Activated T-cell treated with anti-CD3 and anti-CD28 coated beads, Interleukin-2, amount 50 U/mL, for 72 hours (primary cell): ENCODE results near the gene EFTUD2. TPM values are rescaled to one million over a fixed set of nuclear protein-coding genes. Genes with fewer than 3 reads are reported as not detected.
"Not testable (repeated sequence)": the region's sequence is repeated elsewhere in the genome, so short reads cannot be mapped to it uniquely, and the experiment has no call there.

Experiments
- ATAC-seq, 2 donors: fragments of 150-1000 bp; cut with Tn5 transposase; replicated peaks in 1 of 2; 2 replicates each; pipeline ENCODE4 v1.10.0; 2021; ENCODE audit warnings: moderate library complexity in 2 of 2, mild to moderate bottlenecking in 1 of 2
- DNase-seq, 2 donors: peaks; one replicate each; pipeline ENCODE4 v3.0.0; 2021 to 2022; ENCODE audit warnings: mixed read lengths in 1 of 2
- H3K27ac Mint-ChIP-seq: one replicate; pipeline ENCODE4 v1.8.0; 2022; ENCODE audit warnings: mild to moderate bottlenecking, moderate library complexity, mixed read lengths
- H3K27me3 Mint-ChIP-seq: one replicate; pipeline ENCODE4 v1.8.0; 2022; ENCODE audit warnings: low read depth, mixed read lengths
- H3K36me3 Mint-ChIP-seq, 2 donors: one replicate each; pipeline ENCODE4 v1.8.0; 2022; ENCODE audit warnings: mixed read lengths in 2 of 2, mild to moderate bottlenecking in 1 of 2; ENCODE audit not compliant: insufficient read depth in 2 of 2
- H3K4me1 Mint-ChIP-seq: one replicate; pipeline ENCODE4 v1.8.0; 2022; ENCODE audit warnings: low read depth, mixed read lengths
- H3K4me3 Mint-ChIP-seq, 2 donors: one replicate each; pipeline ENCODE4 v1.8.0; 2022; ENCODE audit warnings: mild to moderate bottlenecking in 2 of 2, mixed read lengths in 2 of 2, moderate library complexity in 2 of 2
- H3K9me3 Mint-ChIP-seq, 2 donors: one replicate each; pipeline ENCODE4 v1.8.0; 2022; ENCODE audit warnings: mixed read lengths in 2 of 2
- total RNA-seq, 2 donors: library from RNA; stranded (reverse); gene quantifications; one replicate each; pipeline ENCODE4 v1.2.3, GENCODE V29; 2022

The EFTUD2 gene
- total RNA-seq, 2 donors from 2014 or later, result 123 to 132 TPM

- Mint-ChIP-seq H3K36me3 (no peaks in the 10 kb centered on the region), H3K9me3 (no peaks in the 10 kb centered on the region), H3K27me3 (peaks cover 20% of the 10 kb centered on the region), H3K27ac (no peak overlapping the region), H3K4me3 (no peak overlapping the region), H3K4me1 (peaks cover 7% of the 10 kb centered on the region)
- ATAC-seq (no peak), DNase-seq (no peak)
These were observed 62.0 kb downstream of the EFTUD2 start for GRCh38 chr17:44837196-44837595.

- H3K4me3 Mint-ChIP-seq, result no peak overlapping the region
- H3K4me1 Mint-ChIP-seq, result peaks cover 11% of the 10 kb centered on the region
- H3K36me3 Mint-ChIP-seq, result peaks cover 0 to 2% of the 10 kb centered on the region in 2 donors
- no peak for ATAC-seq
- no peak overlapping the region for H3K27ac Mint-ChIP-seq
- H3K27me3 Mint-ChIP-seq, result peaks cover 34% of the 10 kb centered on the region
- DNase-seq, result no peak
- H3K9me3 Mint-ChIP-seq, result no peaks in the 10 kb centered on the region
These were observed 66.4 kb downstream of the EFTUD2 start for GRCh38 chr17:44832805-44833204.

GRCh38 chr17:44831371-44831770 is 67.9 kb downstream of the EFTUD2 start:
- Mint-ChIP-seq H3K4me3 (no peak overlapping the region), H3K4me1 (peaks cover 11% of the 10 kb centered on the region), H3K27me3 (peaks cover 47% of the 10 kb centered on the region), H3K36me3 (peaks cover 0 to 2% of the 10 kb centered on the region in 2 donors), H3K27ac (no peak overlapping the region), H3K9me3 (no peaks in the 10 kb centered on the region)
- DNase-seq, result no peak
- ATAC-seq, result no peak

GRCh38 chr17:44830359-44831288 is 68.6 kb downstream of the EFTUD2 start:
- Mint-ChIP-seq H3K9me3 (no peaks in the 10 kb centered on the region), H3K4me3 (peak overlapping the region; percentile 66 to 78), H3K27me3 (peaks cover 47% of the 10 kb centered on the region), H3K4me1 (peaks cover 11% of the 10 kb centered on the region), H3K36me3 (peaks cover 0 to 2% of the 10 kb centered on the region in 2 donors), H3K27ac (no peak overlapping the region)
- DNase-seq (peak; percentile 15 to 25), ATAC-seq (peak; percentile 47 to 53)

GRCh38 chr17:44829523-44830358 is 69.5 kb downstream of the EFTUD2 start, which contains the start of gene GJC1:
TSS of gene GJC1 (minus strand) at chr17:44830287. CDS start at chr17:44805817, 24,470 bp downstream.
- Mint-ChIP-seq H3K27me3 (peaks cover 47% of the 10 kb centered on the region), H3K27ac (peak within 1 kb of the TSS; percentile 63), H3K36me3 (peaks cover 0 to 2% of the 10 kb centered on the region in 2 donors), H3K9me3 (no peaks in the 10 kb centered on the region), H3K4me1 (peaks cover 11% of the 10 kb centered on the region), H3K4me3 (peak within 1 kb of the TSS; percentile 81 to 85)
- peak; percentile 34 to 49 for DNase-seq
- peak; percentile 73 to 77 for ATAC-seq

- H3K27ac Mint-ChIP-seq, result peak overlapping the region; percentile 63
- H3K27me3 Mint-ChIP-seq, result peaks cover 51% of the 10 kb centered on the region
- peaks cover 0 to 2% of the 10 kb centered on the region in 2 donors for H3K36me3 Mint-ChIP-seq
- H3K9me3 Mint-ChIP-seq, result no peaks in the 10 kb centered on the region
- peak overlapping the region; percentile 81 to 85 for H3K4me3 Mint-ChIP-seq
- H3K4me1 Mint-ChIP-seq, result peaks cover 11% of the 10 kb centered on the region
- DNase-seq (peak in 1 of 2 donors; percentile 25), ATAC-seq (peak; percentile 3 to 22)
These were observed 70.2 kb downstream of the EFTUD2 start for GRCh38 chr17:44828919-44829522.

- no peak overlapping the region for H3K27ac Mint-ChIP-seq
These were observed 71.4 kb downstream of the EFTUD2 start for GRCh38 chr17:44827863-44828262.

GRCh38 chr17:44826123-44826790 is 73.0 kb downstream of the EFTUD2 start:
- Mint-ChIP-seq H3K4me1 (peaks cover 11% of the 10 kb centered on the region), H3K27ac (no peak overlapping the region), H3K27me3 (peaks cover 33% of the 10 kb centered on the region), H3K4me3 (no peak overlapping the region), H3K9me3 (no peaks in the 10 kb centered on the region), H3K36me3 (peaks cover 0 to 2% of the 10 kb centered on the region in 2 donors)
- ATAC-seq, result no peak
- no peak for DNase-seq

More at GRCh38 chr17:44827863-44828262, 71.4 kb downstream of the EFTUD2 start:
- DNase-seq (no peak), ATAC-seq (no peak)
- Mint-ChIP-seq H3K27me3 (peaks cover 40% of the 10 kb centered on the region), H3K4me1 (peaks cover 11% of the 10 kb centered on the region), H3K36me3 (peaks cover 0 to 2% of the 10 kb centered on the region in 2 donors), H3K9me3 (no peaks in the 10 kb centered on the region), H3K4me3 (no peak overlapping the region)

- peaks cover 11% of the 10 kb centered on the region for H3K4me1 Mint-ChIP-seq
- DNase-seq, H3K9me3 Mint-ChIP-seq, H3K36me3 Mint-ChIP-seq, H3K27ac Mint-ChIP-seq, H3K4me3 Mint-ChIP-seq, ATAC-seq: not testable (repeated sequence)
- peaks cover 33% of the 10 kb centered on the region for H3K27me3 Mint-ChIP-seq
These were observed 74.0 kb downstream of the EFTUD2 start for GRCh38 chr17:44825236-44825635.

GRCh38 chr17:44820631-44821212 is 78.5 kb downstream of the EFTUD2 start:
- no peaks in the 10 kb centered on the region for H3K36me3 Mint-ChIP-seq
- peaks cover 6% of the 10 kb centered on the region for H3K27me3 Mint-ChIP-seq
- DNase-seq (no peak), ATAC-seq (no peak)
- H3K27ac Mint-ChIP-seq, result no peak overlapping the region
- no peaks in the 10 kb centered on the region for H3K9me3 Mint-ChIP-seq
- no peaks in the 10 kb centered on the region for H3K4me1 Mint-ChIP-seq
- no peak overlapping the region for H3K4me3 Mint-ChIP-seq

GRCh38 chr17:44818508-44818907 is 80.7 kb downstream of the EFTUD2 start:
- H3K4me1 Mint-ChIP-seq, H3K36me3 Mint-ChIP-seq, H3K27me3 Mint-ChIP-seq, H3K27ac Mint-ChIP-seq, ATAC-seq, H3K9me3 Mint-ChIP-seq, DNase-seq, H3K4me3 Mint-ChIP-seq: not testable (repeated sequence)

GRCh38 chr17:44812263-44812662 is 87.0 kb downstream of the EFTUD2 start:
- Mint-ChIP-seq H3K36me3 (no peaks in the 10 kb centered on the region), H3K4me1 (no peaks in the 10 kb centered on the region), H3K27ac (no peak overlapping the region), H3K27me3 (peaks cover 3% of the 10 kb centered on the region), H3K9me3 (no peaks in the 10 kb centered on the region), H3K4me3 (no peak overlapping the region)
- no peak for ATAC-seq
- DNase-seq, result no peak
